Measurements from ENCODE around the gene ALLC.

ALLC gene

GRCh38 chr2:3669656-3670055 is 11.7 kb downstream of the ALLC start:
- TF ChIP-seq CTCF (IDR thresholded peaks at IDR 0.05; ENCODE audit: low read depth, low read length): no peak
- no peak overlapping the region for H3K4me3 ChIP-seq (ENCODE audit: low read depth, low read length)

GRCh38 chr2:3670376-3670775 is 12.4 kb downstream of the ALLC start:
- no peak overlapping the region for H3K4me3 ChIP-seq (ENCODE audit: low read depth, low read length)
- no peak for TF ChIP-seq CTCF (IDR thresholded peaks at IDR 0.05; ENCODE audit: low read depth, low read length)

- TF ChIP-seq CTCF (IDR thresholded peaks at IDR 0.05; ENCODE audit: low read depth, low read length): no peak
- no peak overlapping the region for H3K4me3 ChIP-seq (ENCODE audit: low read depth, low read length)
Observed at GRCh38 chr2:3670941-3671340, 12.9 kb downstream of the ALLC start.

GRCh38 chr2:3672861-3673678 is 15.1 kb downstream of the ALLC start:
- H3K4me3 ChIP-seq (ENCODE audit: low read depth, low read length): no peak overlapping the region
- no peak for TF ChIP-seq CTCF (IDR thresholded peaks at IDR 0.05; ENCODE audit: low read depth, low read length)

- TF ChIP-seq CTCF (IDR thresholded peaks at IDR 0.05; ENCODE audit: low read depth, low read length): no peak
Observed at GRCh38 chr2:3674066-3674845, 16.3 kb downstream of the ALLC start.

GRCh38 chr2:3675687-3676086 is 17.7 kb downstream of the ALLC start:
- no peak overlapping the region for H3K4me3 ChIP-seq (ENCODE audit: low read depth, low read length)
- TF ChIP-seq CTCF (IDR thresholded peaks at IDR 0.05; ENCODE audit: low read depth, low read length): no peak

More at GRCh38 chr2:3674066-3674845, 16.3 kb downstream of the ALLC start:
- no peak overlapping the region for H3K4me3 ChIP-seq (ENCODE audit: low read depth, low read length)

- H3K4me3 ChIP-seq (ENCODE audit: low read depth, low read length): no peak overlapping the region
- no peak for TF ChIP-seq CTCF (IDR thresholded peaks at IDR 0.05; ENCODE audit: low read depth, low read length)
Observed at GRCh38 chr2:3677436-3677835, 19.4 kb downstream of the ALLC start.

All from WI38 (cell line).